ENCODE data around the gene TRIM47.

TRIM47 gene

GRCh38 chr17:75829747-75830146 is 48.6 kb downstream of the TRIM47 start:
- DNase-seq (ENCODE audit: low read depth): no peak
- TF ChIP-seq CTCF (conservative IDR thresholded peaks at IDR 0.05; ENCODE audit: low read depth, low read length): no peak
- no peak overlapping the region for H3K4me3 ChIP-seq (ENCODE audit: low read length)

- TF ChIP-seq CTCF (conservative IDR thresholded peaks at IDR 0.05; ENCODE audit: low read depth, low read length): no peak
- no peak overlapping the region for H3K4me3 ChIP-seq (ENCODE audit: low read length)
- DNase-seq (ENCODE audit: low read depth): no peak
Measured at GRCh38 chr17:75828741-75829140, 49.6 kb downstream of the TRIM47 start.

GRCh38 chr17:75828076-75828400 is 50.3 kb downstream of the TRIM47 start:
- no peak for DNase-seq (ENCODE audit: low read depth)
- H3K4me3 ChIP-seq (ENCODE audit: low read length): no peak overlapping the region
- TF ChIP-seq CTCF (conservative IDR thresholded peaks at IDR 0.05; ENCODE audit: low read depth, low read length): no peak

DNA sequence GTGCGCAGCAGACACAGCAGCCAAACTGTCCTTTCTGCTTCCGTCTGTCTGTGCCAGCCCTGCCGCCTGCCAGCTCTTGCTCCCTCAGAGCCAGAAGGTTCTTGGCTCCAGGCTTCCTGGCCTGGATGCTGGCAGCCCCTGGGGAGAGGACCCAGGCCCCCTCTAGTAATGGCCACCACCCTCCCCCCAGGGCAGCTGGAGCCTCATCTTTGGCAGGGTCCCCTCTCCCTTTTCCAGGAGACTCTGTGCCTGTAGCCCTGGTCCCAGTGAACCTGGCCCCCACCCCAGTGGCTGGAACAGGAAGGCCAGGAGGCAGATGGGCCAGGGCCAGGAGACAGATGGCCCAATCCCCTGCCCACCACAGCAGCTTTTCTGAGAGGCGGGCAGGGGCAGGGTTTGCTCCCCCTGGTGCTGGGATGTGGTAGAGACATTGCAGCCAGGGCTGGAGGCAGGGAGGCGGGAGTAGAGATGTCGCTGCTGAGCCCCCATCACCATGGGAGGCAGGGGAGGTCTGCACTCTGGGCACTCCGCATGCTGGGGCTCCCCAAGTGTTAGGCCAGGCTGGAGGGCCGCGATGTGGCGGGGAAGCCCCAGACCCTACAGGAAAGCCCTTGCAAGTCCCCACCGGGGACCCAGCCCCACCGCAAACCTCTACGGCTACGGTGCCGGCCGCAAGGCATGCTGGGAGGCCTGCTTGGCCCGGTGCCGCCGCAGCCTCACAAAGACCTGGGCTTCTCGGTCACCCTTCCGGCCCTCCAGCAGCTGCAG is 50.9 kb downstream of the TRIM47 start:
- no peak overlapping the region for H3K4me3 ChIP-seq (ENCODE audit: low read length)
- no peak for DNase-seq (ENCODE audit: low read depth)
- TF ChIP-seq CTCF (conservative IDR thresholded peaks at IDR 0.05; ENCODE audit: low read depth, low read length): peak; percentile 79

GRCh38 chr17:75826561-75827307 is 51.6 kb downstream of the TRIM47 start:
- H3K4me3 ChIP-seq (ENCODE audit: low read length): no peak overlapping the region
- no peak for DNase-seq (ENCODE audit: low read depth)
- TF ChIP-seq CTCF (conservative IDR thresholded peaks at IDR 0.05; ENCODE audit: low read depth, low read length): no peak

- no peak overlapping the region for H3K4me3 ChIP-seq (ENCODE audit: low read length)
- TF ChIP-seq CTCF (conservative IDR thresholded peaks at IDR 0.05; ENCODE audit: low read depth, low read length): no peak
- DNase-seq (ENCODE audit: low read depth): no peak
Measured at GRCh38 chr17:75825748-75826370, 52.5 kb downstream of the TRIM47 start.

Data from retinal pigment epithelial cell (primary cell).